ENCODE results near the gene FOXN4. TPM values are rescaled to one million over a fixed set of nuclear protein-coding genes. Genes with fewer than 3 reads are reported as not detected.

The FOXN4 gene
- total RNA-seq, 1 experiment from 2014 or later: 0.37 TPM

- no peak for ATAC-seq
- Mint-ChIP-seq H3K9me3 (peaks cover under 1% of the 10 kb centered on the region; the same call in 1 of the 2 replicates), H3K27me3 (ENCODE audit: low read depth) (peaks cover 6% of the 10 kb centered on the region; the same call in 1 of the 2 replicates), H3K4me1 (peaks cover 18% of the 10 kb centered on the region), H3K27ac (no peak overlapping the region), H3K4me3 (no peak overlapping the region), H3K36me3 (peaks cover under 1% of the 10 kb centered on the region; the same call in 1 of the 2 replicates)
- POLR2A ChIA-PET: no interaction called here
- CTCF ChIA-PET: interaction anchor here (2.4 kb wide), 1 partner anchor 109 kb away, joined by 15 read pairs; no protein-coding TSS in a partner anchor
- DNase-seq (ENCODE audit: low spot score): no peak
- TF ChIP-seq PREB (CRISPR knock-in tag; IDR thresholded peaks at IDR 0.05; ENCODE audit: borderline replicate concordance): no peak
- no peak for TF ChIP-seq CREM (CRISPR knock-in tag; IDR thresholded peaks at IDR 0.05)
- TF ChIP-seq JAZF1 (CRISPR knock-in tag; IDR thresholded peaks at IDR 0.05): no peak
- TF ChIP-seq RELA (CRISPR knock-in tag; IDR thresholded peaks at IDR 0.05; ENCODE audit: borderline replicate concordance): no peak
- TF ChIP-seq PRRX2 (CRISPR knock-in tag; IDR thresholded peaks at IDR 0.05): no peak
- TF ChIP-seq, protein P1, sequence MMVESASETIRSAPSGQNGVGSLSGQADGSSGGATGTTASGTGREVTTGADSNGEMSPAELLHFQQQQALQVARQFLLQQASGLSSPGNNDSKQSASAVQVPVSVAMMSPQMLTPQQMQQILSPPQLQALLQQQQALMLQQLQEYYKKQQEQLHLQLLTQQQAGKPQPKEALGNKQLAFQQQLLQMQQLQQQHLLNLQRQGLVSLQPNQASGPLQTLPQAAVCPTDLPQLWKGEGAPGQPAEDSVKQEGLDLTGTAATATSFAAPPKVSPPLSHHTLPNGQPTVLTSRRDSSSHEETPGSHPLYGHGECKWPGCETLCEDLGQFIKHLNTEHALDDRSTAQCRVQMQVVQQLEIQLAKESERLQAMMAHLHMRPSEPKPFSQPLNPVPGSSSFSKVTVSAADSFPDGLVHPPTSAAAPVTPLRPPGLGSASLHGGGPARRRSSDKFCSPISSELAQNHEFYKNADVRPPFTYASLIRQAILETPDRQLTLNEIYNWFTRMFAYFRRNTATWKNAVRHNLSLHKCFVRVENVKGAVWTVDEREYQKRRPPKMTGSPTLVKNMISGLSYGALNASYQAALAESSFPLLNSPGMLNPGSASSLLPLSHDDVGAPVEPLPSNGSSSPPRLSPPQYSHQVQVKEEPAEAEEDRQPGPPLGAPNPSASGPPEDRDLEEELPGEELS (CRISPR knock-in tag; IDR thresholded peaks at IDR 0.05): no peak
- TF ChIP-seq ZNF121 (CRISPR knock-in tag; IDR thresholded peaks at IDR 0.05): no peak
- TF ChIP-seq GABPB1 (CRISPR knock-in tag; IDR thresholded peaks at IDR 0.05): no peak
- no peak for TF ChIP-seq ETV6 (CRISPR knock-in tag; IDR thresholded peaks at IDR 0.05)
- TF ChIP-seq ZBTB21 (CRISPR knock-in tag; IDR thresholded peaks at IDR 0.05; ENCODE audit: borderline replicate concordance): no peak
- no peak for TF ChIP-seq ZNF416 (CRISPR knock-in tag; IDR thresholded peaks at IDR 0.05)
- no peak for TF ChIP-seq NFATC4 (CRISPR knock-in tag; IDR thresholded peaks at IDR 0.05)
- TF ChIP-seq, protein P2, sequence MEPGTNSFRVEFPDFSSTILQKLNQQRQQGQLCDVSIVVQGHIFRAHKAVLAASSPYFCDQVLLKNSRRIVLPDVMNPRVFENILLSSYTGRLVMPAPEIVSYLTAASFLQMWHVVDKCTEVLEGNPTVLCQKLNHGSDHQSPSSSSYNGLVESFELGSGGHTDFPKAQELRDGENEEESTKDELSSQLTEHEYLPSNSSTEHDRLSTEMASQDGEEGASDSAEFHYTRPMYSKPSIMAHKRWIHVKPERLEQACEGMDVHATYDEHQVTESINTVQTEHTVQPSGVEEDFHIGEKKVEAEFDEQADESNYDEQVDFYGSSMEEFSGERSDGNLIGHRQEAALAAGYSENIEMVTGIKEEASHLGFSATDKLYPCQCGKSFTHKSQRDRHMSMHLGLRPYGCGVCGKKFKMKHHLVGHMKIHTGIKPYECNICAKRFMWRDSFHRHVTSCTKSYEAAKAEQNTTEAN (CRISPR knock-in tag; IDR thresholded peaks at IDR 0.05): no peak
- no peak for TF ChIP-seq STAT6 (CRISPR knock-in tag; conservative IDR thresholded peaks at IDR 0.05; ENCODE audit: low read depth)
These were observed 32.9 kb downstream of the FOXN4 start for GRCh38 chr12:109276160-109276559.

DNA sequence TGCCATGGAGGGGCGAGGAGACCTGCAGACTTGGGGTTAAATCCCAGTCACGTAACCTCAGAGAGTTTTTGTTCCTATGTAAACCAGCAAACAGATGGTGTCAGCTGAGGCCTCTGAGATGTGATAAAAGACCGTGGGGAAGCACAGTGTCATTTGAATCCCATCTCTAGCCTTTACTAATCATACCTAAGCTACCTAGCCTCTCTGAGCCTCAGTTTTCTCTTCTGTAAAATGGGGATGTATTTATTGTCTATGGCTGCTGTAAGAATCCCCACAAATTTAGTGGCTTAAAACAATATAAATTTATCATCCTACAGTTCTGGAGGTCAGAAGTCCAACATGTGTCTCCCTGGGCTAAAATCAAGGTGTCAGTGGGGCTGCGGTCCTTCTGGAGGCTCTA is 33.9 kb downstream of the FOXN4 start:
- Mint-ChIP-seq H3K4me3 (no peak overlapping the region), H3K9me3 (peaks cover 10% of the 10 kb centered on the region), H3K36me3 (peaks cover 4% of the 10 kb centered on the region; the same call in 1 of the 2 replicates), H3K4me1 (peaks cover 18% of the 10 kb centered on the region), H3K27ac (no peak overlapping the region), H3K27me3 (ENCODE audit: low read depth) (peaks cover 10% of the 10 kb centered on the region)
- ChIA-PET POLR2A (no interaction called here), CTCF (interaction anchor here (3.1 kb wide), 1 partner anchor 11 kb away, joined by 18 read pairs; no protein-coding TSS in a partner anchor)
- no peak for DNase-seq (ENCODE audit: low spot score)
- TF ChIP-seq SOX15 (CRISPR knock-in tag; IDR thresholded peaks at IDR 0.05) (no peak), SP1 (CRISPR knock-in tag; conservative IDR thresholded peaks at IDR 0.05) (no peak), HMGA2 (CRISPR knock-in tag; IDR thresholded peaks at IDR 0.05) (no peak), KAT7 (CRISPR knock-in tag; IDR thresholded peaks at IDR 0.05; ENCODE audit: borderline replicate concordance) (no peak), IRF1 (CRISPR knock-in tag; IDR thresholded peaks at IDR 0.05) (no peak), ATF1 (CRISPR knock-in tag; IDR thresholded peaks at IDR 0.05) (no peak), TEAD4 (CRISPR knock-in tag; IDR thresholded peaks at IDR 0.05) (no peak), GABPB1 (CRISPR knock-in tag; IDR thresholded peaks at IDR 0.05) (no peak), CREM (CRISPR knock-in tag; IDR thresholded peaks at IDR 0.05) (no peak), ZNF416 (CRISPR knock-in tag; IDR thresholded peaks at IDR 0.05) (no peak)
- TF ChIP-seq, protein P2 (CRISPR knock-in tag; IDR thresholded peaks at IDR 0.05): no peak
- no peak for ATAC-seq

Measured in WTC11 (cell line).